Central memory CD4-positive, alpha-beta T cell (primary cell): ENCODE results near the gene LMNA.
"Not testable (repeated sequence)": the region's sequence is repeated elsewhere in the genome, so short reads cannot be mapped to it uniquely, and the experiment has no call there.

Experiments
- DNase-seq: peaks from one replicate; pipeline ENCODE4 v3.0.0; 2022

Gene LMNA

DNA sequence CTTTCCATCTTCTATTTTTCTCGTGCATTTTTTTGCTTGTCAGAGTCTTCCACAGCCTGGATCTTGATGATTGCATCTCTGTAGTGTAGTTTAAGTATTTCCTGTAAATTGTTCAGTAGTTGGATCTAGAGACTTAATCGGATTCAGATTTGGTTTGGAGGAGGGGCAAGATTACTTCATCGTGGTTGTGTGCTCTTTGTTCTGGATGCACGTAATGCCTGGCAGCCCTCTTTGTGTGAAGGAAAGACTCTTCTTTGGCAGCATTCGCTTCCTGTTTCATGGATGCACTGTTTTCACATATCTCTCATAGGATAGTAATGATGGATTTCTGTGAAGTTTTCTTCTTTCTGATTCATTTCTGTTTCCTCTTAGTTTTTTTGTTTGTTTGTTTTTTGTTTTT lies 53.0 kb downstream of the LMNA start:
- no peak for DNase-seq

DNA sequence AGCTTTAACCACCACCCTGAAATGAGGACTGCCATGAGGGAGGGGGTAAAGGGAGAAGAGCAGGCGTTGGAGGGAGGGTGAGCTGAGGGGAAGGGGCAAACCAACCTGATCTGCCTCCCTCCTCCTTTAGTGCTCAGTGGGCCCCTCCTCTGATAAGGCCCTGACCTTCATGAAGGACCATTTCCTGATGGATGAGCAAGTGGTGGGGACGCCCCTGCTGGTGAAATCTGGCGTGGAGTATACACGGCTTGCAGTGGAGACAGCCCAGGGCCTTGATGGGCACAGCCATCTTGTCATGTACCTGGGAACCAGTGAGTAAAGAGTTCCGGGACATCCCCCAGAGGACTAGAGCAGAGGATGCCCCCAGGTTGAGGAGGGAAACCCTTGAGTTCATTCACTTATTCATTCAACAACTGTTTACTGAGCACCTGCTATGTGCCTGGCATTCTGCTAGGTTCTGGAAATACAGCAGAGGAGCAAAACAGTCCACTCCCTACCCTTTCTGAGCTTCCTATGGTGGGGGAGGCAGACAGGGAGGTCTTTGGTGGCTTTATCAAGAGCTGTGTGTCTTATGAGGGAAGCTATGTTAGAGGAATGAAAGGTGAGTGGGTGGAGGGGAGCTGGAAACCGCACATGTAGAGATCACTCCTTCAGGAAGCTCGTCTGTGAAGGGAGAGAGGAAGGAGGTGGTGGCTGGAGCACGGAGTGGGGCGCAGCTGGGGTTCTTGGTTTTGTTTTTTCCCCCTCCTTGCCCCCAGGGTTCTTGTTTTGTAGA lies 58.4 kb downstream of the LMNA start:
- no peak for DNase-seq

DNA sequence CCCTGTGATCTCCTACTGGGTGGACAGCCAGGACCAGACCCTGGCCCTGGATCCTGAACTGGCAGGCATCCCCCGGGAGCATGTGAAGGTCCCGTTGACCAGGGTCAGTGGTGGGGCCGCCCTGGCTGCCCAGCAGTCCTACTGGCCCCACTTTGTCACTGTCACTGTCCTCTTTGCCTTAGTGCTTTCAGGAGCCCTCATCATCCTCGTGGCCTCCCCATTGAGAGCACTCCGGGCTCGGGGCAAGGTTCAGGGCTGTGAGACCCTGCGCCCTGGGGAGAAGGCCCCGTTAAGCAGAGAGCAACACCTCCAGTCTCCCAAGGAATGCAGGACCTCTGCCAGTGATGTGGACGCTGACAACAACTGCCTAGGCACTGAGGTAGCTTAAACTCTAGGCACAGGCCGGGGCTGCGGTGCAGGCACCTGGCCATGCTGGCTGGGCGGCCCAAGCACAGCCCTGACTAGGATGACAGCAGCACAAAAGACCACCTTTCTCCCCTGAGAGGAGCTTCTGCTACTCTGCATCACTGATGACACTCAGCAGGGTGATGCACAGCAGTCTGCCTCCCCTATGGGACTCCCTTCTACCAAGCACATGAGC lies 62.2 kb downstream of the LMNA start:
- DNase-seq, result no peak

DNA sequence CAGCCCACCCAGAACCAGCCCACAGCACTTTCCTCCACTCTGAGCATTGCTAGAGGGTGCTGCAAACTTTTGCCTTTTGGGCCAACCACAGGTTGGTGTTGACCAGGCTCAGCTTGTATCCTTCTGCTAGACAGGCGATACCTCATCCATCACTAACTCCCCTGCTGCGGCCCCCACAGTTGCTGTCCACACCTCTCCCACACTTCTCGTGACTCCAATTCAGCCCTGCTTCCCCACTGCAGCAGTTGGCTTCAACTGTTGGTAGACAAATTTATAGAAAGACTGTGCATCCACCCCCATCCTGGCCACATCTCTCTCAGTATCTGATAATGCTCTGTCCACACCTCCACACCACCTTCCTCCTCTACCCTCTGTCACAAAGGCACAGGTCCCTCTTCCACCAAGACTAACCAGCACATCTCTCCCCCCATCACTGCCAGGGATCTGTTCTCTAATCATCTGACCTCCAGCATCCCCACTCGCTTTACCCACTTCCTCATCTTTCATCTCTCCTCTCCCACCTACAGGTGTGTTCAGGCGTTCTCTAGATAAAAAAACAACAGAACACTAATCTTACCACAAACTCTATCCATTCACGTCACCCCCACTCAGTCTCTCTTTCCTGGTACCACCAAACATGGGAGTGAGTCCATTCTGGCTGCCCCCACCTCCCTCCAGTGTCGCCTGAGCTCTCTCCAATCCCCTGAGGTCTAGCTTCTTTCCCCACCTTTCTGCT lies 63.6 kb downstream of the LMNA start:
- DNase-seq, result peak; percentile 26

DNA sequence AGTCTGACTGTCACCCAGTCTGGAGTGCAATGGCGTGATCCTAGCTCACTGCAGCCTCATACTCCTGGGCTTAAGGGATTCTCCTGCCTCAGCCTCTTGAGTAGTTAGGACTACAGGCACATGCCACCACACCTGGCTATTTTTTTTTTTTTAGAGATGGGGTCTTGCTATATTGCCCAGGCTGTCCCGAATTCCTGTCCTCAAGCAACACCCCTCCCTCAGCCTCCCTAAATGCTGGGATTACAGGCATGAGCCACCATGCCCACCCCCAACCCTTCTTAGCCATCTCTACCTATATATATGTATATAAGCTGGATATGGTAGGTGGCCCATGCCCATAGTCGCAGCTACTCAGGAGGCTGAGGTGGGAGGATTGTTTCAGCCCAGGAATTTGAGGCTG lies 66.0 kb downstream of the LMNA start:
- no peak for DNase-seq

DNA sequence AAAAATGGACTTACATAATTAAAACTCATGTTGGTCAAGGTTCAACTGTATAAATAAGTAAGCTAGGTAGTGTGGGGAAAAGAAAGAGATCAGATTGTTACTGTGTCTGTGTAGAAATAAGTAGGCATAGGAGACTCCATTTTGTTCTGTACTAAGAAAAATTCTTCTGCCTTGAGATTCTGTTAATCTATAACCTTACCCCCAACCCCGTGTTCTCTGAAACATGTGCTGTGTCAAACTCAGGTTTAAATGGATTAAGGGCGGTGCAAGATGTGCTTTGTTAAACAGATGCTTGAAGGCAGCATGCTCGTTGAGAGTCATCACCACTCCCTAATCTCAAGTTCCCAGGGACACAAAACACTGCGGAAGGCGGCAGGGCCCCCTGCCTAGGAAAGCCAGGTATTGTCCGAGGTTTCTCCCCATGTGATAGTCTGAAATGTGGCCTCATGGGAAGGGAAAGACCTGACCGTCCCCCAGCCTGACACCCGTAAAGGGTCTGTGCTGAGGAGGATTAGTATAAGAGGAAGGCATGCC lies 66.9 kb downstream of the LMNA start:
- DNase-seq, result not testable (repeated sequence)

DNA sequence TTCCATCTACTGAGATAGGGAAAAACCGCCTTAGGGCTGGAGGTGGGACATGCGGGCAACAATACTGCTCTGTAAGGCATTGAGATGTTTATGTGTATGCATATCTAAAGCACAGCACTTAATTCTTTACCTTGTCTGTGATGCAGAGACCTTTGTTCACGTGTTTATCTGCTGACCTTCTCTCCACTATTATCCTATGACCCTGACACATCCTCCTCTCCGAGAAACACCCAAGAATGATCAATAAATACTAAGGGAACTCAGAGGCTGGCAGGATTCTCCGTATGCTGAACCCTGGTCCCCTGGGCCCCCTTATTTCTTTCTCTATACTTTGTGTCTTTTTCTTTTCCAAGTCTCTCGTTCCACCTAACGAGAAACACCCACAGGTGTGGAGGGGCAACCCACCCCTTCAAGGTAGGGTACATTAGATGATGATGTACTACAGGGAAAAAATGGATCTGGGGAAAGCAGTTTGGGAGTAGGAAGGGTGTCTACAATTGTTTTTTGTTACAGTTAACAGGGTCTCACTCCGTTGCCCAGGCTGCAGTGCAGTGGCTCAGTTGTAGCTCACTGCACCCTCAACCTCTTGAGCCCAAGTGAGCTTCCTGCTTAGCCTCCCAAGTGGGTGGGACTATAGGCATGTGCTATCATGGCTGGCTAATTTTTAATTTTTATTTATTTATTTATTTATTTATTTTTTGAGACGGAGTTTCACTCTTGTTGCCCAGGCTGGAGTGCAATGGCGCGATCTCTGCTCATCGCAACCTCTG lies 67.7 kb downstream of the LMNA start:
- DNase-seq, result not testable (repeated sequence)

DNA sequence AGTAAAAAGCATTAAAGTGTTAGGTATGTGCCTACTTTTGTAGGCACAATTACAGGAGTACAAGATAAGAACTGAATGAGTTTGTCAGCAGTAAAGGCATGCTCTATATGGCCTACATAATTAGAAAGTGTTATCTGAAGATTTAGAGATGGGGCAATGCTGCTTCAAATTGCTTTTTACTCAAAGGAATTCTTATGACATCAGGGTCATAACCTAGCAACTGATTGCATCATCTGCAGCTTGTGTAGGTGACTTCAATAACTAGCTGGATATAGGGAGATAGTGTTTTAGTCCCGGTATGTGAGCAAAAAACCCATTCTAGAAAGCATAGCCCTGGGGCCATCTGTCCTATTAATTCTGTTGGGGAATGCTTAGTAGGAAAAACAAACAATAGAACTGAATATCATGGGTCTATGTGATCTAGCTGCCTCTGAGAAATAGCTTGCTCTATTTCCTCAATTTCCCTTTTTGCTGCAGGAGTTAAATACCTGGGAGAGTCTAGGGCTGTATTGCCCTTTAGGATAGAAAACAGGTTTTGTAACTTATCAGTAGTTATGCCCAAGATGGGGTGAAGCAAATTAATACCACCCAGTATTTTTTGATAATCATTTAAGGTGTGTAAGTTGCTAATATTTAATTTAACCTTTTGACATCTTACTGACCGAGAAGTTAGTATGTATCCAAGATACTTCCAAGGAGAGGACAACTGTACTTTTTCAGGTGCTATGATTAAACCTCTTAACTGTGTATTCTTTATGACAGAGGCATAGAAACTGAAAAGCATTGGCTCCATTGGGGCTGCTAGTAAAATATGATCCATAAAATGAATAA lies 72.1 kb downstream of the LMNA start:
- not testable (repeated sequence) for DNase-seq
